Measurements from ENCODE around the gene CREB3L1. TPM values are rescaled to one million over a fixed set of nuclear protein-coding genes. Genes with fewer than 3 reads are reported as not detected.
A peak's percentile ranks its signal among the peaks of the same experiment; 100 is the strongest.

Gene CREB3L1
- total and polyA plus RNA-seq, 2 of the 13 experiments (the other 11 are each of a cell fraction or from before 2014, with no cell fraction given): not detected

DNA sequence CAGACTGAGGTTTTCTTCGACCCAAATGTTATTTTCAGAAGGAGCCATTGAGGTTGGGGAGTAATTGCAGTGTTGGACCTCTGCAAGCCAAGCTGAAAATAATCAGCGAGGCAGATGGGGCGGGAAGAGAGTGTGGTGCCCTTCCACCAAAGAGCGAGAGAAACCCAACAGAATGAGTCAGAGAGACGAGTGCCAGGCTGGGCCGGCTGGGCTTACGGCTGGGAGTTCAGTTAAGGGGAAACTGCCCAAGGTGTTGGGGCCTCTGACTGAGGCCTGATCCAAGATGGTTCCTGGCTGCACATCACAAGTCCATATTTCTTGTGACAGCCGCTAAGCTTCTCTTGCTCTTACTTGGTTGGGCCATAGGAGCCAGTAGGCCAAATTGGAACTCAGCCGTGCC is 30.4 kb upstream of the CREB3L1 start:
- CTCF ChIA-PET (ENCODE audit: low intra/inter-chr PET ratio, low total read pairs): interaction anchor here (0.9 to 3.0 kb wide), 4 partner anchors 50 to 121 kb away, joined by 4 to 57 read pairs (median 14); no protein-coding TSS in a partner anchor
- no peak overlapping the region for H3K9ac ChIP-seq (ENCODE audit: insufficient read depth, low read depth, low read length)
- no peak overlapping the region for H3K4me3 ChIP-seq (replicated peaks in 1 of 3; ENCODE audit: insufficient read depth in 1 of 3, low read depth in 2 of 3, low read length in 3 of 3)
- no peak for DNase-seq (ENCODE audit: low spot score)
- H2AFZ ChIP-seq (ENCODE audit: low read length): no peak overlapping the region
- intact Hi-C loops (cut with micrococcal nuclease; ENCODE audit: unreplicated experiment) (loop anchor here (1.0 kb wide), 1 partner anchor 61 kb away; no protein-coding TSS in a partner anchor), in situ Hi-C loops (cut with HindIII; ENCODE audit: extremely low pct_ligation_motif_present, low pct_unique_long_range_greater_than_20kb) (no loop called here)
- H3K9me3 ChIP-seq (ENCODE audit: low read length): no peaks in the 10 kb centered on the region
- peaks cover 46% of the 10 kb centered on the region for H3K4me1 ChIP-seq (ENCODE audit: insufficient read depth, low read length)
- FAIRE-seq: no peak
- TF ChIP-seq, protein P1, sequence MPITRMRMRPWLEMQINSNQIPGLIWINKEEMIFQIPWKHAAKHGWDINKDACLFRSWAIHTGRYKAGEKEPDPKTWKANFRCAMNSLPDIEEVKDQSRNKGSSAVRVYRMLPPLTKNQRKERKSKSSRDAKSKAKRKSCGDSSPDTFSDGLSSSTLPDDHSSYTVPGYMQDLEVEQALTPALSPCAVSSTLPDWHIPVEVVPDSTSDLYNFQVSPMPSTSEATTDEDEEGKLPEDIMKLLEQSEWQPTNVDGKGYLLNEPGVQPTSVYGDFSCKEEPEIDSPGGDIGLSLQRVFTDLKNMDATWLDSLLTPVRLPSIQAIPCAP (CRISPR knock-in tag; IDR thresholded peaks at IDR 0.05; ENCODE audit: low read depth): no peak
- TF ChIP-seq SOX6 (IDR thresholded peaks at IDR 0.05) (no peak), SOX6 (CRISPR knock-in tag; IDR thresholded peaks at IDR 0.05) (no peak), ERF (CRISPR knock-in tag; IDR thresholded peaks at IDR 0.05) (no peak), ZFP62 (CRISPR knock-in tag; IDR thresholded peaks at IDR 0.05) (no peak)
- TF ChIP-seq, protein P2, sequence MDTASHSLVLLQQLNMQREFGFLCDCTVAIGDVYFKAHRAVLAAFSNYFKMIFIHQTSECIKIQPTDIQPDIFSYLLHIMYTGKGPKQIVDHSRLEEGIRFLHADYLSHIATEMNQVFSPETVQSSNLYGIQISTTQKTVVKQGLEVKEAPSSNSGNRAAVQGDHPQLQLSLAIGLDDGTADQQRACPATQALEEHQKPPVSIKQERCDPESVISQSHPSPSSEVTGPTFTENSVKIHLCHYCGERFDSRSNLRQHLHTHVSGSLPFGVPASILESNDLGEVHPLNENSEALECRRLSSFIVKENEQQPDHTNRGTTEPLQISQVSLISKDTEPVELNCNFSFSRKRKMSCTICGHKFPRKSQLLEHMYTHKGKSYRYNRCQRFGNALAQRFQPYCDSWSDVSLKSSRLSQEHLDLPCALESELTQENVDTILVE (CRISPR knock-in tag; IDR thresholded peaks at IDR 0.05): no peak
- H3K36me3 ChIP-seq (replicated peaks in 1 of 2; ENCODE audit: control insufficient read depth in 1 of 2, insufficient read depth in 2 of 2, low read length in 2 of 2): no peaks in the 10 kb centered on the region
- no peak overlapping the region for H3K27ac ChIP-seq (ENCODE audit: extremely low read length, insufficient read depth, low read length)
- POLR2A ChIA-PET: no interaction called here
- no peaks in the 10 kb centered on the region for H4K20me1 ChIP-seq (ENCODE audit: insufficient read depth, low read length)
- BruUV-seq (replicated peaks): no TSS peak
- 6% methylated on average over 7 of the region's 9 CpGs for WGBS (ENCODE audit: low lambda C conversion rate)
- H3K4me2 ChIP-seq (ENCODE audit: low read depth, low read length): no peak overlapping the region
- no peak for ATAC-seq
- H3K79me2 ChIP-seq (ENCODE audit: insufficient read depth, low read length): no peaks in the 10 kb centered on the region
- H3K27me3 ChIP-seq (ENCODE audit: control insufficient read depth in 1 of 2, insufficient read depth in 2 of 2, low read length in 2 of 2): peaks cover 9 to 31% of the 10 kb centered on the region in 2 experiments; a peak in 3 of 5 replicates

DNA sequence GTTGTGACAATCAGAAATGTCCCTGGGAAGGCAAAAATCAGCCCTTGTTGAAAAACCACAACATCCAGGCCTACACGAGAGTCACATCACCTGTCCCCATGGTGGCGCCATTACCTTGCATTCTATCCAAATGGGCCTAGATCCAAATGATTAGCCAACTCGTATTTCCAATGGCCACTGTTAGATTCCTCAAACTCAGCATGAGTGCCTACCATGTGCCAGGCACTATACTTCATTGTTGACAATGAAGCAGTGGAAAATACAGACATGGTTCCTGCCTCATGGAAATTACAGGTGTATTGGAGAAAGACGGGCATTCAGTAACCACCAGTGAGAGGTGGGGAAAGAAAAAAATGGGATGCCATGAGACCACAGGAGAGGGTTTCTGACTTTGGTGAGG is 29.8 kb upstream of the CREB3L1 start:
- in situ Hi-C loops (cut with HindIII; ENCODE audit: extremely low pct_ligation_motif_present, low pct_unique_long_range_greater_than_20kb): no loop called here
- Histone ChIP-seq H3K27me3 (ENCODE audit: control insufficient read depth in 1 of 2, insufficient read depth in 2 of 2, low read length in 2 of 2) (peaks cover 9 to 31% of the 10 kb centered on the region in 2 experiments; a peak in 3 of 5 replicates), H3K4me2 (ENCODE audit: low read depth, low read length) (no peak overlapping the region), H4K20me1 (ENCODE audit: insufficient read depth, low read length) (no peaks in the 10 kb centered on the region), H3K79me2 (ENCODE audit: insufficient read depth, low read length) (no peaks in the 10 kb centered on the region), H3K27ac (ENCODE audit: extremely low read length, insufficient read depth, low read length) (no peak overlapping the region), H3K9me3 (ENCODE audit: low read length) (no peaks in the 10 kb centered on the region), H3K9ac (ENCODE audit: insufficient read depth, low read depth, low read length) (no peak overlapping the region), H3K36me3 (replicated peaks in 1 of 2; ENCODE audit: control insufficient read depth in 1 of 2, insufficient read depth in 2 of 2, low read length in 2 of 2) (no peaks in the 10 kb centered on the region), H3K4me1 (ENCODE audit: insufficient read depth, low read length) (peaks cover 46% of the 10 kb centered on the region), H3K4me3 (replicated peaks in 1 of 3; ENCODE audit: insufficient read depth in 1 of 3, low read depth in 2 of 3, low read length in 3 of 3) (no peak overlapping the region), H2AFZ (ENCODE audit: low read length) (no peak overlapping the region)
- 23% methylated on average over 4 of the region's 4 CpGs for WGBS (ENCODE audit: low lambda C conversion rate)
- peak; percentile 72 for DNase-seq (ENCODE audit: low spot score)
- CTCF ChIA-PET (ENCODE audit: low intra/inter-chr PET ratio, low total read pairs): interaction anchor here (0.9 to 3.0 kb wide), 4 partner anchors 49 to 120 kb away, joined by 4 to 57 read pairs (median 14); no protein-coding TSS in a partner anchor
- no TSS peak for BruUV-seq (replicated peaks)
- ATAC-seq: peak; percentile 12
- intact Hi-C loops (cut with micrococcal nuclease; ENCODE audit: unreplicated experiment): loop anchor here (1.0 kb wide), 1 partner anchor 61 kb away; no protein-coding TSS in a partner anchor
- POLR2A ChIA-PET: no interaction called here
- FAIRE-seq: peak; percentile 67
- TF ChIP-seq STAT5B (CRISPR knock-in tag; IDR thresholded peaks at IDR 0.05) (no peak), ZKSCAN5 (CRISPR knock-in tag; IDR thresholded peaks at IDR 0.05) (no peak), GATAD2A (CRISPR knock-in tag; IDR thresholded peaks at IDR 0.05) (0 out of 2 replicates have a peak, but pooled peaks have one; percentile 13), ZNF570 (CRISPR knock-in tag; IDR thresholded peaks at IDR 0.05; ENCODE audit: borderline replicate concordance) (no peak), NFE2L2 (IDR thresholded peaks at IDR 0.05; ENCODE audit: low read length) (no peak)
- TF ChIP-seq, protein P3, sequence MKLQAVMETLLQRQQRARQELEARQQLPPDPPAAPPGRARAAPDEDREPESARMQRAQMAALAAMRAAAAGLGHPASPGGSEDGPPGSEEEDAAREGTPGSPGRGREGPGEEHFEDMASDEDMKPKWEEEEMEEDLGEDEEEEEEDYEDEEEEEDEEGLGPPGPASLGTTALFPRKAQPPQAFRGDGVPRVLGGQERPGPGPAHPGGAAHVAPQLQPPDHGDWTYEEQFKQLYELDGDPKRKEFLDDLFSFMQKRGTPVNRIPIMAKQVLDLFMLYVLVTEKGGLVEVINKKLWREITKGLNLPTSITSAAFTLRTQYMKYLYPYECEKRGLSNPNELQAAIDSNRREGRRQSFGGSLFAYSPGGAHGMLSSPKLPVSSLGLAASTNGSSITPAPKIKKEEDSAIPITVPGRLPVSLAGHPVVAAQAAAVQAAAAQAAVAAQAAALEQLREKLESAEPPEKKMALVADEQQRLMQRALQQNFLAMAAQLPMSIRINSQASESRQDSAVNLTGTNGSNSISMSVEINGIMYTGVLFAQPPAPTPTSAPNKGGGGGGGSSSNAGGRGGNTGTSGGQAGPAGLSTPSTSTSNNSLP (IDR thresholded peaks at IDR 0.05; ENCODE audit: low read depth, low read length): no peak
